Spleen (tissue), 13 donors: ENCODE measurements around the gene PFN1. TPM values are rescaled to one million over a fixed set of nuclear protein-coding genes. Genes with fewer than 3 reads are reported as not detected.

Experiments used
- DNase-seq: peaks from one replicate; pipeline ENCODE4 v3.0.0-alpha.2; 2020
- H3K27ac ChIP-seq, 8 donors: fragments of 200-600 bp; sonication (generic) in 7 of 8; 1 replicate in 4 of 8; 2 replicates in 4 of 8; pipeline versions ENCODE4 v1.5.0 to v1.8.0; 2016 to 2021; ENCODE audit warnings: inconsistent platforms in 4 of 8, mild to moderate bottlenecking in 4 of 8, moderate library complexity in 1 of 8
- H3K27me3 ChIP-seq, 7 donors: fragments of 200-600 bp; sonication (generic) in 6 of 7; replicated peaks in 1 of 7; 1 replicate in 4 of 7; 2 replicates in 3 of 7; pipeline versions ENCODE4 v1.5.0 to v1.8.0; 2016 to 2021; ENCODE audit warnings: inconsistent platforms in 3 of 7, mild to moderate bottlenecking in 1 of 7
- H3K36me3 ChIP-seq, 6 donors: fragments of 200-600 bp; sonication (generic) in 5 of 6; 1 replicate in 4 of 6; 2 replicates in 2 of 6; pipeline versions ENCODE4 v1.5.0 to v1.8.0; 2016 to 2021; ENCODE audit warnings: inconsistent platforms in 2 of 6
- H3K4me1 ChIP-seq, 6 donors: fragments of 200-600 bp; sonication (generic) in 5 of 6; 1 replicate in 3 of 6; 2 replicates in 3 of 6; pipeline versions ENCODE4 v1.5.0 to v1.8.0; 2016 to 2021; ENCODE audit warnings: inconsistent platforms in 3 of 6
- H3K4me3 ChIP-seq, 8 donors: fragments of 200-600 bp; sonication (generic) in 7 of 8; 1 replicate in 4 of 8; 2 replicates in 4 of 8; pipeline versions ENCODE4 v1.5.0 to v1.8.0; 2016 to 2021; ENCODE audit warnings: inconsistent platforms in 4 of 8, mild to moderate bottlenecking in 4 of 8, moderate library complexity in 2 of 8
- H3K9me3 ChIP-seq, 8 donors: fragments of 200-600 bp; sonication (generic) in 7 of 8; 1 replicate in 4 of 8; 2 replicates in 4 of 8; pipeline versions ENCODE4 v1.5.0 to v1.8.0; 2016 to 2021; ENCODE audit warnings: inconsistent platforms in 4 of 8
- CTCF ChIP-seq, 11 experiments: fragments of 200-600 bp in 7 of 11; fragments of 450-650 bp in 4 of 11; sonication (generic) in 4 of 11; IDR thresholded peaks in 8 of 11; conservative IDR thresholded peaks in 3 of 11; 1 replicate in 7 of 11; 2 replicates in 4 of 11; pipeline versions ENCODE4 v1.4.0 to v1.8.0; 2016 to 2021; ENCODE audit warnings: antibody characterized with exemption in 11 of 11, inconsistent platforms in 4 of 11, mild to moderate bottlenecking in 1 of 11
- POLR2A ChIP-seq, 3 donors: fragments of 450-650 bp; IDR thresholded peaks; one replicate each; pipeline ENCODE4 v1.5.1; 2017; ENCODE audit warnings: antibody characterized with exemption in 3 of 3, mild to moderate bottlenecking in 1 of 3
- POLR2AphosphoS5 ChIP-seq, 3 donors: sonication (generic); formaldehyde crosslinking; IDR thresholded peaks; one replicate each; pipeline ENCODE4 v1.5.1; 2017; ENCODE audit warnings: antibody characterized with exemption in 3 of 3
- WGBS, 5 donors: extraction: QIAGEN DNeasy Blood & Tissue Kit in 3 of 5; methylation state at CpG; one replicate each; pipeline versions ENCODE4 v1.1.5 to v1.1.7; 2013 to 2018; 5-methylcytosine and 5-hydroxymethylcytosine counted together
- intact Hi-C: fragments of 100-400 bp; cut with DNase I; formaldehyde crosslinking; loops from one replicate; pipeline ENCODE4 v1.15.0; 2023; ENCODE audit warnings: low total_unique reads
- long read RNA-seq, 2 donors: transcript quantifications; one replicate each; lab custom pipeline, GENCODE V29; 2026
- polyA plus RNA-seq, 3 donors: library from polyadenylated mRNA; stranded (reverse); fragments of 200-250 nt; gene quantifications; one replicate each; pipeline ENCODE4 v1.2.1, GENCODE V29; 2013
- total RNA-seq, 7 donors: library from RNA; depleted of rRNA in 3 of 7; stranded (reverse); fragments of >200 nt in 3 of 7; fragmentation: NEBNext Ultra II Directional in 4 of 7; extraction: Animal tissue kit (Norgen Biotek cat#: 25700) in 4 of 7; gene quantifications; one replicate each; pipeline versions ENCODE4 v1.1.0 to v1.2.1, GENCODE V29; 2016 to 2021
- donor health status: healthy with polysubstance abuse.
- donor health status: DM: no; HTN: no; CAD: no; lungs with moderate emphysema.
- donor health status: DM: no; HTN: no; CAD: no.
- donor health status: Bipolar disorder and iron deficiency.
- donor health status: healthy.
- donor health status: DM: no; HTN: no; CAD: no.
- donor health status: DM: yes; HTN: yes; CAD: no.

Gene PFN1
- total RNA-seq (1,000 to 10,000 TPM in 1 of 7 donors, 100 to 1,000 TPM in 6; 605 to 1,090 (median 842) TPM), polyA plus RNA-seq (1,000 to 10,000 TPM in 1 of 3 donors, 100 to 1,000 TPM in 2; 663 to 1,039 (median 970) TPM)
- long read RNA-seq, donor 1, transcript PFN1-203 (2 exons, 1,173 nt): minor isoform, 107 of 1,049 reads
- long read RNA-seq, donor 1, transcript PFN1-201 (3 exons, 1,291 nt): major isoform, 831 of 1,049 reads
- long read RNA-seq, donor 1, partial matches to known transcripts: 76 of 1,049 reads
- long read RNA-seq, donor 1, other reads (novel, unspliced or antisense): 35 of 1,049 reads
- long read RNA-seq, donor 2, transcript PFN1-201 (3 exons, 1,291 nt): major isoform, 642 of 768 reads
- long read RNA-seq, donor 2, transcript PFN1-203 (2 exons, 1,173 nt): minor isoform, 87 of 768 reads
- long read RNA-seq, donor 2, partial matches to known transcripts: 20 of 768 reads
- long read RNA-seq, donor 2, other reads (novel, unspliced or antisense): 19 of 768 reads

- Histone ChIP-seq H3K4me3 (peak within 1 kb of the TSS; percentile 78 to 100 (median 98)), H3K9me3 (no peaks in the 10 kb centered on the region), H3K4me1 (peaks cover 44 to 72% (median 54%) of the 10 kb centered on the region in 6 donors), H3K27me3 (no peaks in the 10 kb centered on the region), H3K27ac (peak within 1 kb of the TSS; percentile 94 to 99 (median 98)), H3K36me3 (peaks cover 0 to 40% (median 31%) of the 10 kb centered on the region in 6 donors)
- TF ChIP-seq CTCF (IDR thresholded peaks at IDR 0.05 in 8 of 11, conservative IDR thresholded peaks at IDR 0.05 in 3 of 11) (peak in 1 of 11 experiments; percentile 9), POLR2A (IDR thresholded peaks at IDR 0.05) (peak; percentile 53 to 90 (median 82)), POLR2AphosphoS5 (IDR thresholded peaks at IDR 0.05) (peak; percentile 93 to 94 (median 93))
- 0 to 1% (median 0%) methylated on average over 12 to 59 of the region's 59 CpGs for WGBS, 5 donors
- intact Hi-C loops: no loop called here
- DNase-seq: peak; percentile 96
These were observed at the start of gene PFN1 for GRCh38 chr17:4948166-4948930. Gene PFN1 (minus strand): TSS chr17:4948530. CDS start chr17:4948394, 136 bp downstream.

GRCh38 chr17:4997302-4998026 lies 49.1 kb upstream of the PFN1 start, which contains the start of the genes INCA1 and KIF1C:
Gene INCA1 (minus strand): TSS chr17:4997522. CDS start chr17:4994437, 3,085 bp downstream.
Gene KIF1C (plus strand): TSS chr17:4997950. CDS start chr17:5000247, 2,297 bp downstream.
- TF ChIP-seq CTCF (IDR thresholded peaks at IDR 0.05 in 8 of 11, conservative IDR thresholded peaks at IDR 0.05 in 3 of 11): peak in 9 of 11 experiments; percentile 19 to 65 (median 43)
- peak; percentile 71 to 85 (median 78) for TF ChIP-seq POLR2AphosphoS5 (IDR thresholded peaks at IDR 0.05)
- TF ChIP-seq POLR2A (IDR thresholded peaks at IDR 0.05): peak in 2 of 3 donors; percentile 28 to 37
- H3K4me3 ChIP-seq: peak within 1 kb of the TSS; percentile 85 to 97 (median 88)
- 0 to 6% (median 1%) methylated on average over 3 to 93 of the region's 93 CpGs for WGBS, 5 donors
- DNase-seq: peak; percentile 99
- H3K9me3 ChIP-seq: no peaks in the 10 kb centered on the region
- peaks cover 0 to 24% (median 14%) of the 10 kb centered on the region in 6 donors for H3K36me3 ChIP-seq
- intact Hi-C loops: loop anchor here (10.0 kb wide), 1 partner anchor 63 kb away; the partner anchor contains the start of gene GP1BA
- H3K27me3 ChIP-seq: no peaks in the 10 kb centered on the region
- H3K27ac ChIP-seq: peak within 1 kb of the TSS; percentile 69 to 95 (median 90)
- peaks cover 18 to 51% (median 32%) of the 10 kb centered on the region in 6 donors for H3K4me1 ChIP-seq

- Histone ChIP-seq H3K9me3 (no peaks in the 10 kb centered on the region), H3K4me1 (peaks cover 10 to 43% (median 21%) of the 10 kb centered on the region in 6 donors), H3K4me3 (no peak overlapping the region), H3K27me3 (no peaks in the 10 kb centered on the region), H3K27ac (no peak overlapping the region), H3K36me3 (no peaks in the 10 kb centered on the region)
- TF ChIP-seq POLR2AphosphoS5 (IDR thresholded peaks at IDR 0.05): no peak
- TF ChIP-seq POLR2A (IDR thresholded peaks at IDR 0.05): no peak
- TF ChIP-seq CTCF (IDR thresholded peaks at IDR 0.05 in 8 of 11, conservative IDR thresholded peaks at IDR 0.05 in 3 of 11): no peak
- no peak for DNase-seq
- intact Hi-C loops: loop anchor here (10.0 kb wide), 1 partner anchor 59 kb away; the partner anchor contains the start of gene GP1BA
- WGBS, 5 donors: 81 to 95% (median 88%) methylated on average over 6 of the region's 6 CpGs
These were observed 45.8 kb upstream of the PFN1 start for GRCh38 chr17:4994081-4994595.
